Prostate gland (tissue), 2 donors: ENCODE results near the gene TM7SF3.

Experiments used
- CTCF ChIP-seq, 4 experiments: fragments of 200-600 bp in 2 of 4; fragments of 450-650 bp in 2 of 4; sonication (generic) in 2 of 4; IDR thresholded peaks; 1 replicate in 3 of 4; 2 replicates in 1 of 4; pipeline ENCODE4 v1.5.1; 2016 to 2019; ENCODE audit warnings: antibody characterized with exemption in 4 of 4, mild to moderate bottlenecking in 2 of 4, moderate library complexity in 2 of 4
- POLR2AphosphoS5 ChIP-seq: sonication (generic); formaldehyde crosslinking; IDR thresholded peaks from one replicate; pipeline ENCODE4 v1.6.1; 2017; ENCODE audit warnings: antibody characterized with exemption

DNA sequence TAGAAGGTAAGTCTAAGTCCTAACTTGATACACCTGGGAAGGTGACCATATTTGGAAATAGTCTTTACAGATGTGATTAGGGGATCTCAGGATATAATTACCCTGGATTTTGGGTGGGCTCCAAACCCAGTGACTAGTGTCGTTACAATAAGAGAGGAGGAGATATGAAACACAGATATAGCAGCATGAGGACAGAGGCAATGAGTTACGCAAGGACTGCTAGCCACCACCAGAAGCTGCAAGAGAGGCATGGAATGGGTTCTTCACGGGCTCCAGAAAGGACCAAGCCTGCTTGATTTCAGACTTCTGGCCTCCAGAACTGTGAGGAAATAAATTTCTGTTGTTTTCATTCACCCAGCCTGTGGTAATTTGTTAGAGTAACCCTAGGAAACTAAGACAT is 47.3 kb downstream of the TM7SF3 start:
- TF ChIP-seq POLR2AphosphoS5 (no peak), CTCF (IDR thresholded peaks at IDR 0.05) (no peak)
